ENCODE results near the gene DNMT3A. TPM values are rescaled to one million over a fixed set of nuclear protein-coding genes. Genes with fewer than 3 reads are reported as not detected.

DNMT3A gene
- total RNA-seq, 1 experiment from 2014 or later = 215 TPM

- H3K27me3 Mint-ChIP-seq (ENCODE audit: low read depth) = peaks cover 1% of the 10 kb centered on the region
- no peaks in the 10 kb centered on the region; a peak in 1 of 5 replicates for H3K9me3 Mint-ChIP-seq
- WGBS (ENCODE audit: extremely low coverage, insufficient read length, low lambda C conversion rate) = no CpG with 5 or more reads among the region's 10 CpGs
- TF ChIP-seq, protein P1, sequence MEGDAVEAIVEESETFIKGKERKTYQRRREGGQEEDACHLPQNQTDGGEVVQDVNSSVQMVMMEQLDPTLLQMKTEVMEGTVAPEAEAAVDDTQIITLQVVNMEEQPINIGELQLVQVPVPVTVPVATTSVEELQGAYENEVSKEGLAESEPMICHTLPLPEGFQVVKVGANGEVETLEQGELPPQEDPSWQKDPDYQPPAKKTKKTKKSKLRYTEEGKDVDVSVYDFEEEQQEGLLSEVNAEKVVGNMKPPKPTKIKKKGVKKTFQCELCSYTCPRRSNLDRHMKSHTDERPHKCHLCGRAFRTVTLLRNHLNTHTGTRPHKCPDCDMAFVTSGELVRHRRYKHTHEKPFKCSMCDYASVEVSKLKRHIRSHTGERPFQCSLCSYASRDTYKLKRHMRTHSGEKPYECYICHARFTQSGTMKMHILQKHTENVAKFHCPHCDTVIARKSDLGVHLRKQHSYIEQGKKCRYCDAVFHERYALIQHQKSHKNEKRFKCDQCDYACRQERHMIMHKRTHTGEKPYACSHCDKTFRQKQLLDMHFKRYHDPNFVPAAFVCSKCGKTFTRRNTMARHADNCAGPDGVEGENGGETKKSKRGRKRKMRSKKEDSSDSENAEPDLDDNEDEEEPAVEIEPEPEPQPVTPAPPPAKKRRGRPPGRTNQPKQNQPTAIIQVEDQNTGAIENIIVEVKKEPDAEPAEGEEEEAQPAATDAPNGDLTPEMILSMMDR (conservative IDR thresholded peaks at IDR 0.05) = no peak
- Histone ChIP-seq H4K5ac (ENCODE audit: insufficient read length, low read depth, low read length) (no peak overlapping the region), H3K18ac (ENCODE audit: insufficient read length, low read depth, low read length) (peak overlapping the region; percentile 54), H3K79me1 (ENCODE audit: insufficient read depth, low read depth, low read length, poor library complexity, severe bottlenecking) (no peaks in the 10 kb centered on the region), H2BK20ac (ENCODE audit: low read depth, low read length, poor library complexity, severe bottlenecking) (no peak overlapping the region), H3K4me1 (ENCODE audit: insufficient read depth, low read length) (peaks cover 4% of the 10 kb centered on the region; the same call in 1 of the 2 replicates), H4K8ac (replicated peaks; ENCODE audit: insufficient read length, low read depth, low read length) (no peak overlapping the region), H2BK120ac (ENCODE audit: low read depth, low read length, poor library complexity, severe bottlenecking) (no peak overlapping the region), H3K14ac (ENCODE audit: insufficient read depth, low read length) (peak overlapping the region; percentile 67; the same call in 1 of the 2 replicates), H3K23ac (ENCODE audit: insufficient read length, low read depth, low read length) (no peak overlapping the region), H2AK5ac (ENCODE audit: insufficient read length, low read length) (no peak overlapping the region), H3K27me3 (ENCODE audit: insufficient read depth, low read length) (no peaks in the 10 kb centered on the region), H3K9me3 (ENCODE audit: control insufficient read depth, low read depth, low read length) (no peaks in the 10 kb centered on the region), H2BK12ac (ENCODE audit: insufficient read length, low read depth, low read length) (no peak overlapping the region), H3K4me2 (ENCODE audit: insufficient read depth, insufficient read length, low read length) (no peak overlapping the region), H4K20me1 (ENCODE audit: control insufficient read depth, insufficient read depth, insufficient read length) (no peaks in the 10 kb centered on the region), H2BK15ac (ENCODE audit: low read depth, low read length) (no peak overlapping the region), H3K27ac (ENCODE audit: insufficient read length, low read depth, low read length) (no peak overlapping the region), H3K9ac (ENCODE audit: extremely low read depth, insufficient read length, low read length) (no peak overlapping the region), H3T11ph (ENCODE audit: low read length) (no peak overlapping the region), H3K4ac (ENCODE audit: low read depth, low read length) (no peak overlapping the region), H4K91ac (ENCODE audit: insufficient read length, low read depth, low read length) (no peak overlapping the region), H2BK5ac (ENCODE audit: insufficient read length, low read length) (no peak overlapping the region), H3K79me2 (ENCODE audit: insufficient read depth, low read length) (no peaks in the 10 kb centered on the region), H3K23me2 (ENCODE audit: insufficient read length, low read depth, low read length, poor library complexity, severe bottlenecking) (no peaks in the 10 kb centered on the region), H2AFZ (ENCODE audit: low read length) (no peak overlapping the region), H3K56ac (ENCODE audit: insufficient read length, low read depth, low read length) (no peak overlapping the region)
- DNase-seq = peak; percentile 68
- H3K4me3 Mint-ChIP-seq = peak overlapping the region in 1 of 2 experiments; percentile 17; a peak in 1 of 5 replicates
- peaks cover 15 to 22% of the 10 kb centered on the region in 2 experiments for H3K4me1 Mint-ChIP-seq
- H3K27ac Mint-ChIP-seq = peak overlapping the region in 2 of 3 experiments; percentile 44; a peak in 1 of 7 replicates
- H3K36me3 Mint-ChIP-seq (ENCODE audit: insufficient read depth in 1 of 3, low read depth in 3 of 3) = peaks cover 0 to 8% (median 3%) of the 10 kb centered on the region in 3 experiments; a peak in 2 of 7 replicates
These were observed 55.7 kb downstream of the DNMT3A start for GRCh38 chr2:25286025-25286400.

Data from H9 (cell line).